Stimulated activated naive B cell treated with anti-CD40 and anti-IgM and Interleukin-4, amounts not matched to agents 10 μg/mL and 1 μg/mL and 100 μg/mL, for 72 hours (primary cell): ENCODE measurements around the gene RXRB.

Source experiments
- ATAC-seq, 2 donors: fragments of 150-1000 bp; cut with Tn5 transposase; replicated peaks; 2 replicates each; pipeline ENCODE4 v1.10.0; 2021; ENCODE audit warnings: moderate library complexity in 1 of 2
- DNase-seq: peaks from one replicate; pipeline ENCODE4 v3.0.0; 2021
- H3K27ac Mint-ChIP-seq: one replicate; pipeline ENCODE4 v1.8.0; 2022; ENCODE audit warnings: mild to moderate bottlenecking, mixed read lengths
- H3K27me3 Mint-ChIP-seq, 2 donors: one replicate each; pipeline ENCODE4 v1.8.0; 2022; ENCODE audit warnings: mixed read lengths in 2 of 2
- H3K36me3 Mint-ChIP-seq, 2 donors: one replicate each; pipeline ENCODE4 v1.8.0; 2022; ENCODE audit warnings: mixed read lengths in 2 of 2, mild to moderate bottlenecking in 1 of 2
- H3K4me1 Mint-ChIP-seq, 2 donors: one replicate each; pipeline ENCODE4 v1.8.0; 2022; ENCODE audit warnings: mixed read lengths in 2 of 2, mild to moderate bottlenecking in 1 of 2
- H3K4me3 Mint-ChIP-seq, 2 donors: one replicate each; pipeline ENCODE4 v1.8.0; 2022; ENCODE audit warnings: mild to moderate bottlenecking in 2 of 2, mixed read lengths in 2 of 2, moderate library complexity in 1 of 2
- H3K9me3 Mint-ChIP-seq, 2 donors: one replicate each; pipeline ENCODE4 v1.8.0; 2022; ENCODE audit warnings: mixed read lengths in 2 of 2, mild to moderate bottlenecking in 1 of 2

The RXRB gene

GRCh38 chr6:33183071-33183683 lies 17.3 kb downstream of the RXRB start:
- DNase-seq (no peak), ATAC-seq (peak; percentile 58 to 59)
- Mint-ChIP-seq H3K27me3 (peaks cover 32 to 37% of the 10 kb centered on the region in 2 donors), H3K9me3 (peaks cover 11 to 13% of the 10 kb centered on the region in 2 donors), H3K36me3 (peaks cover 23 to 30% of the 10 kb centered on the region in 2 donors), H3K27ac (peak overlapping the region; percentile 92), H3K4me1 (peaks cover 22% of the 10 kb centered on the region in 2 donors), H3K4me3 (peak overlapping the region; percentile 19 to 52)

DNA sequence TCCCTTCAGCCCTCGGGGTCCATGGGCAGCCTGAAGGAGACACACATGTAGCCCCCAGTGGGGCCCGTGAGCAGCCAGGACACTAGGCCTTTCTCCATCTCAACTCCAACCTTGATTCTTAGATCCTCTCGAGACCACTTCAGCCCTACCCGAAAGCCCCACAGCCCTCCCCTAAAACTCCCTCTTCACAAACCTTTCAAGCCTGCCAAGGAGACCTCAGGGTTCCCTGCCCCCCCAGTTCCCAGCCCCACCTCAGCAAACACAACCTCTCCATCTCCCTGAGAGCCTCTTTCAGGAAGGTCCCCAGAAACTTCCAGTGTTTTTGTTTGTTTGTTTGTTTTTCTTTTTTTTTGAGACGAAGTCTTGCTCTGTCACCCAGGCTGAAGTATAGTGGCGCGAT lies 19.3 kb downstream of the RXRB start:
- peaks cover 11 to 13% of the 10 kb centered on the region in 2 donors for H3K9me3 Mint-ChIP-seq
- H3K36me3 Mint-ChIP-seq = peaks cover 17 to 20% of the 10 kb centered on the region in 2 donors
- H3K27me3 Mint-ChIP-seq = peaks cover 21 to 30% of the 10 kb centered on the region in 2 donors
- peaks cover 12 to 15% of the 10 kb centered on the region in 2 donors for H3K4me1 Mint-ChIP-seq
- DNase-seq (no peak), ATAC-seq (no peak)
- no peak overlapping the region for H3K4me3 Mint-ChIP-seq
- no peak overlapping the region for H3K27ac Mint-ChIP-seq

GRCh38 chr6:33178755-33179475 lies 21.6 kb downstream of the RXRB start:
- peaks cover 11 to 13% of the 10 kb centered on the region in 2 donors for H3K9me3 Mint-ChIP-seq
- H3K27me3 Mint-ChIP-seq = peaks cover 23 to 29% of the 10 kb centered on the region in 2 donors
- peaks cover 11 to 12% of the 10 kb centered on the region in 2 donors for H3K36me3 Mint-ChIP-seq
- H3K4me3 Mint-ChIP-seq = no peak overlapping the region
- ATAC-seq (no peak), DNase-seq (no peak)
- H3K4me1 Mint-ChIP-seq = peaks cover 12% of the 10 kb centered on the region in 2 donors
- H3K27ac Mint-ChIP-seq = no peak overlapping the region

- no peak for DNase-seq
- no peak overlapping the region for H3K27ac Mint-ChIP-seq
- H3K9me3 Mint-ChIP-seq = peaks cover 2 to 3% of the 10 kb centered on the region in 2 donors
- peaks cover 2 to 3% of the 10 kb centered on the region in 2 donors for H3K36me3 Mint-ChIP-seq
- peaks cover 4% of the 10 kb centered on the region in 2 donors for H3K4me1 Mint-ChIP-seq
- ATAC-seq = no peak
- H3K27me3 Mint-ChIP-seq = peaks cover 24 to 37% of the 10 kb centered on the region in 2 donors
- no peak overlapping the region for H3K4me3 Mint-ChIP-seq
These were observed 22.7 kb downstream of the RXRB start for GRCh38 chr6:33177552-33178446.

DNA sequence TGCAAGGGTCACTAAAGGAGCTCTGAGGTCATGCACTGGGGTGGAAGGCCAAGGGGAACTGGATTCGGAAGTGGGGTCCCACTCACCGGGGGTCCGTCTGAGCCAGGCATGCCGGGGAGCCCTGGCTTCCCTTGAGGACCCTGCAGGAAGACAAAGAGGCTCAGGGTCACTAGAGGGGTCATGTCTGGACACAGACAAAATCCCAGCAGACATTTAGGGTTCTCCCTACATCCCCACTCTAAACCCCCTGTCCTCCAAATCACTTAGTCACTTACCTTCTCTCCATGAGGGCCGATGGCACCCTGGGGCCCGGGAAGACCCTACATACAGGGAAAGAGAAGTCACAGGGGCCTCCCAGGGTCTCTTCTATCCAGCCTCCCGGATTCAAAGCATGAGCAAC lies 23.6 kb downstream of the RXRB start:
- peaks cover 29 to 43% of the 10 kb centered on the region in 2 donors for H3K27me3 Mint-ChIP-seq
- no peaks in the 10 kb centered on the region for H3K9me3 Mint-ChIP-seq
- no peaks in the 10 kb centered on the region for H3K36me3 Mint-ChIP-seq
- no peak overlapping the region for H3K27ac Mint-ChIP-seq
- no peak for DNase-seq
- peaks cover 7% of the 10 kb centered on the region in 2 donors for H3K4me1 Mint-ChIP-seq
- ATAC-seq = no peak
- no peak overlapping the region for H3K4me3 Mint-ChIP-seq

DNA sequence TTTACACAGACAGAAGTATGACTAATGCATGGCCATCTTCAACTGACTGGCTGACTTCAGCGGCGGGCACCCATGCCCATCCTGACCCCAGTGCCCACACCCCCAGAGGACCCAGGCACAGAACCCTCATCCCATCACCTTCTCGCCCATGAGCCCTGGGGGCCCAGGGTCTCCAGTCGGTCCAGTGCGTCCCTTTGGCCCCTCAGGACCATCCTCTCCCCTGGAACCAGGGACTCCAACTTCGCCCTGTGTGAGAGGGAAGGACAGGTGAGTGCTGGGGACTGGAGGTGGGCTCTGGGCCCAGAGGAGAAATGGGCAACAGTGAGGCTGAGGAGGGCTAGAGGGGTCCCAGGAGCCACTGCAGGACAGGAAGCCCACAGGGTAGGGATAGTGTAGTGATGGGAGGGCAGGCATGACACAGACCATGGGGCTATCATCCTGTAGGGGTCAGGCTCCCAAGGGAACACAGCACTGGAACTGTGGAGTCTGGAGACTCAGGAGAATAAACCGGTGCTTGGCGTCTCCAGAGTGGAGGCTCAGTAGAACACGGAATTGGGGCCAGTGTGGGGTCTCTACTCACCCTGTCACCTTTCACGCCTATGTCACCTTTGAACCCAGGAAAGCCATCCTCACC lies 24.9 kb downstream of the RXRB start:
- Mint-ChIP-seq H3K9me3 (no peaks in the 10 kb centered on the region), H3K27me3 (peaks cover 29 to 43% of the 10 kb centered on the region in 2 donors), H3K4me1 (peaks cover 10% of the 10 kb centered on the region in 2 donors), H3K4me3 (no peak overlapping the region), H3K27ac (no peak overlapping the region), H3K36me3 (no peaks in the 10 kb centered on the region)
- DNase-seq (no peak), ATAC-seq (no peak)

GRCh38 chr6:33174784-33175183 lies 25.7 kb downstream of the RXRB start:
- H3K27me3 Mint-ChIP-seq = peaks cover 29 to 43% of the 10 kb centered on the region in 2 donors
- H3K27ac Mint-ChIP-seq = no peak overlapping the region
- no peaks in the 10 kb centered on the region for H3K36me3 Mint-ChIP-seq
- H3K4me1 Mint-ChIP-seq = peaks cover 17 to 18% of the 10 kb centered on the region in 2 donors
- ATAC-seq (no peak), DNase-seq (no peak)
- no peak overlapping the region for H3K4me3 Mint-ChIP-seq
- no peaks in the 10 kb centered on the region for H3K9me3 Mint-ChIP-seq

GRCh38 chr6:33173535-33174180 lies 26.8 kb downstream of the RXRB start:
- peaks cover 29 to 43% of the 10 kb centered on the region in 2 donors for H3K27me3 Mint-ChIP-seq
- no peaks in the 10 kb centered on the region for H3K36me3 Mint-ChIP-seq
- peaks cover 24 to 27% of the 10 kb centered on the region in 2 donors for H3K4me1 Mint-ChIP-seq
- H3K27ac Mint-ChIP-seq = no peak overlapping the region
- no peak overlapping the region for H3K4me3 Mint-ChIP-seq
- no peaks in the 10 kb centered on the region for H3K9me3 Mint-ChIP-seq
- ATAC-seq = no peak
- DNase-seq = no peak

DNA sequence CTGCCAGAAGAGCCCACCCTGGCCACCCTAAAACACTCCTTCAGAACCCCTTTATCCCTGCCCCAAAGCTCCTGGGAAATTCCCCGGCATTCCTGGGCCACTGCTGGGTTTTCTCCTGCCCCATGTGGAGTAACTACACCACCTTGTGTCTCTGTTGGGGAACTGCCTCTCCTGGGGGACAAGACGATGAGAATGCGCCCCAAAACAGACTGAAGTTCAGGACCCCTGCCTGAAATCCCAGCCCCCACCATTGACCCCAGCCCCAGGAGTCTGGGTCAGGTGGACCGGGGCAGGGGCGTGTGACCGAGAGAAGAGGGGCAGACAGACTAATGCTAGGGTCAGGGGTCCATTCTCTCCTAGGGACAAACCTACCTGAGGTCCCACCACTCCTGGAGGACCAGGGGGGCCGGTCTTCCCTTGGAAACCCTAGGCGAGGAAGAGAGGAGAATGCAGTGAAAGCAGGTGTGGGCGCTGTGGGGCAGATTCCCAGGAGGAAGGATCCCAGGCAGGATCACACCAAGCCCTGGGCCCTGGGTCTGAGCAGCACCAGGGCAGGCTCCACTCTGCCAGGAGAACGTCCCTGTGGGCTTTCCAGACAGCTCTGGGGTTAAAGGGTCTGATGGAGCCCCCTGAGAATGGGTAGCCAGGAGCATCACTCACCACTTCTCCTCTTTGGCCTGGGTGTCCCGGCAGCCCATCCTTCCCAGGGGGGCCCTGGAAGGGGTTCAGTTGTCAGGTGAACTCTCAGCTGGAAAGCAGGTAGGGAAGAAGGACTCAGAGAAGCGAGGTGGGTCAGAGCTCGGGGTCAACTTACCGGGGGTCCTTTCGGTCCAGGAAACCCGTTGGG lies 27.6 kb downstream of the RXRB start:
- no peak overlapping the region for H3K4me3 Mint-ChIP-seq
- no peak for ATAC-seq

GRCh38 chr6:33171880-33172687 lies 28.4 kb downstream of the RXRB start:
- H3K9me3 Mint-ChIP-seq = no peaks in the 10 kb centered on the region
- H3K4me3 Mint-ChIP-seq = no peak overlapping the region
- peaks cover 26 to 37% of the 10 kb centered on the region in 2 donors for H3K27me3 Mint-ChIP-seq
- ATAC-seq (no peak), DNase-seq (no peak)
- peak overlapping the region; percentile 74 for H3K27ac Mint-ChIP-seq
- no peaks in the 10 kb centered on the region for H3K36me3 Mint-ChIP-seq
- H3K4me1 Mint-ChIP-seq = peaks cover 24 to 27% of the 10 kb centered on the region in 2 donors

More for the DNA sequence above, 27.6 kb downstream of the RXRB start:
- H3K4me1 Mint-ChIP-seq = peaks cover 24 to 27% of the 10 kb centered on the region in 2 donors
- H3K36me3 Mint-ChIP-seq = no peaks in the 10 kb centered on the region
- no peak for DNase-seq
- H3K27me3 Mint-ChIP-seq = peaks cover 29 to 43% of the 10 kb centered on the region in 2 donors
- peak overlapping the region; percentile 74 for H3K27ac Mint-ChIP-seq
- no peaks in the 10 kb centered on the region for H3K9me3 Mint-ChIP-seq

GRCh38 chr6:33171016-33171879 lies 29.2 kb downstream of the RXRB start:
- Mint-ChIP-seq H3K27me3 (peaks cover 24 to 33% of the 10 kb centered on the region in 2 donors), H3K4me3 (no peak overlapping the region), H3K4me1 (peaks cover 24 to 27% of the 10 kb centered on the region in 2 donors), H3K36me3 (no peaks in the 10 kb centered on the region), H3K27ac (peak overlapping the region; percentile 86), H3K9me3 (no peaks in the 10 kb centered on the region)
- ATAC-seq = no peak
- no peak for DNase-seq
